Naive thymus-derived CD4-positive, alpha-beta T cell (primary cell): ENCODE data around the gene RGS19. TPM values are rescaled to one million over a fixed set of nuclear protein-coding genes. Genes with fewer than 3 reads are reported as not detected.

ENCODE experiments used
- ATAC-seq: fragments of 150-1000 bp; cut with Tn5 transposase; 2 replicates; pipeline ENCODE4 v1.10.0; 2021; ENCODE audit warnings: mild to moderate bottlenecking, moderate library complexity
- CTCF ChIA-PET: fragments of 350-600 bp; sonication (Branson Sonifier 250); formaldehyde crosslinking; loops from one replicate; lab custom pipeline; 2021; ENCODE audit warnings: antibody characterized with exemption; lab: Charles Lee
- POLR2A ChIA-PET: fragments of 350-600 bp; sonication (Branson Sonifier 250); formaldehyde crosslinking; loops from one replicate; lab custom pipeline; 2021; ENCODE audit warnings: antibody characterized with exemption, inconsistent platforms; lab: Charles Lee
- DNase-seq, 9 donors: peaks; one replicate each; pipeline versions ENCODE4 v3.0.0 to v3.0.0-alpha.2; 2020 to 2022; ENCODE audit warnings: mixed read lengths in 1 of 9
- H3K27ac ChIP-seq: one replicate; pipeline ENCODE4 v1.7.0; 2013; ENCODE audit warnings: mild to moderate bottlenecking, low read depth, low read length, moderate library complexity
- H3K27me3 ChIP-seq, 2 donors: one replicate each; pipeline ENCODE4 v1.7.0; 2013; ENCODE audit warnings: low read length in 2 of 2, mild to moderate bottlenecking in 2 of 2, moderate library complexity in 2 of 2; ENCODE audit not compliant: control insufficient read depth in 2 of 2, insufficient read depth in 2 of 2
- H3K36me3 ChIP-seq, 3 experiments: 1 replicate in 2 of 3; 2 replicates in 1 of 3; pipeline ENCODE4 v1.7.0; 2013; ENCODE audit warnings: low read length in 3 of 3, mild to moderate bottlenecking in 3 of 3, moderate library complexity in 1 of 3; ENCODE audit not compliant: insufficient read depth in 3 of 3, control insufficient read depth in 2 of 3
- H3K4me1 ChIP-seq, 2 donors: one replicate each; pipeline ENCODE4 v1.7.0; 2013; ENCODE audit warnings: low read length in 2 of 2, mild to moderate bottlenecking in 2 of 2, moderate library complexity in 1 of 2; ENCODE audit not compliant: control insufficient read depth in 2 of 2, insufficient read depth in 2 of 2
- H3K4me3 ChIP-seq: 2 replicates; pipeline ENCODE4 v1.7.0; 2013; ENCODE audit warnings: mild to moderate bottlenecking, low read length
- H3K9me3 ChIP-seq, 3 experiments: 1 replicate in 2 of 3; 2 replicates in 1 of 3; pipeline ENCODE4 v1.7.0; 2013; ENCODE audit warnings: low read length in 3 of 3; ENCODE audit not compliant: control insufficient read depth in 2 of 3
- H3K27ac Mint-ChIP-seq, 9 donors: one replicate each; pipeline ENCODE4 v1.8.0; 2020 to 2022; ENCODE audit warnings: mixed read lengths in 9 of 9, mild to moderate bottlenecking in 8 of 9, moderate library complexity in 5 of 9, inconsistent platforms in 2 of 9
- H3K27me3 Mint-ChIP-seq, 5 donors: one replicate each; pipeline ENCODE4 v1.8.0; 2021 to 2022; ENCODE audit warnings: mixed read lengths in 5 of 5, mild to moderate bottlenecking in 1 of 5
- H3K36me3 Mint-ChIP-seq, 5 donors: one replicate each; pipeline ENCODE4 v1.8.0; 2020 to 2022; ENCODE audit warnings: mixed read lengths in 5 of 5, mild to moderate bottlenecking in 3 of 5, inconsistent platforms in 1 of 5
- H3K4me1 Mint-ChIP-seq, 7 donors: one replicate each; pipeline ENCODE4 v1.8.0; 2020 to 2022; ENCODE audit warnings: mixed read lengths in 7 of 7, mild to moderate bottlenecking in 3 of 7, inconsistent platforms in 1 of 7
- H3K4me3 Mint-ChIP-seq, 10 donors: one replicate each; pipeline ENCODE4 v1.8.0; 2020 to 2022; ENCODE audit warnings: mild to moderate bottlenecking in 10 of 10, mixed read lengths in 10 of 10, moderate library complexity in 6 of 10, inconsistent platforms in 2 of 10
- H3K9me3 Mint-ChIP-seq, 11 donors: one replicate each; pipeline ENCODE4 v1.8.0; 2020 to 2022; ENCODE audit warnings: mixed read lengths in 11 of 11, mild to moderate bottlenecking in 4 of 11, inconsistent platforms in 1 of 11, moderate library complexity in 1 of 11
- intact Hi-C, 2 donors: fragments of 100-400 bp; cut with micrococcal nuclease; formaldehyde crosslinking; loops; one replicate each; pipeline ENCODE4 v1.15.1; 2023
- polyA plus RNA-seq, 2 donors: library from polyadenylated mRNA; unstranded; fragments of 300-500 nt; fragmentation: Illumina TruSeq; gene quantifications; one replicate each; pipeline ENCODE4 v1.2.3, GENCODE V29; 2021
- total RNA-seq, 6 experiments: library from RNA in 5 of 6; stranded (reverse) in 5 of 6; gene quantifications; 1 replicate in 5 of 6; 2 replicates in 1 of 6; pipeline ENCODE4 v1.2.3 and lab custom pipeline; 2021 to 2026

The RGS19 gene
- total and polyA plus RNA-seq, 7 experiments from 2014 or later: 21.8 to 93.4 (median 55.2) TPM

DNA sequence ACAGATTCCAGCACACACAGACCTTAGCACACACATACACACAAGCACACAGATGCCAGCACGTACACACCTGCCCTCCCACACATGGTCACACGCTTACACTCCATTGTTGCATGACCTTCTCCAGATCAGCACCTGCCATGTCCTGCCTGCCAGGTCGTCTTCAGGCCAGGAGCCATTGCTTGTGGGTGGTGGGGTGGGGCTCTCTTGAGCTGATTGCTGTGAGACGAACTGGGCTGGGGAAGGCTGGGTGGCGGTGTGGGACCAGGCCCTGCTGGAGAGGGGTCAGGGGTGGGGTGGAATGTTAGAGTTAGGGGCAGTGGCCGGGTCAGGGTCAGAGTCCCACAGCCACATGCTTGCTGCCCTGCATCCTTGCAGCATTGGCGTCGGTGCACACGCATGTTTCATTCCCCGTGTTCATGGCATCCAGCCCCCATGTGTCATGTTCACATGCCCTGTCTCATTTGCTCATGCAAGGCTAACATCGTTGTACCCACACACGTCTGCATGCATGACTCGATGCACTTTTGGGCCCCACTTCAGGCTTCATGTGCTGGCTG lies 34.6 kb upstream of the RGS19 start:
- no peak overlapping the region for H3K27ac ChIP-seq
- CTCF ChIA-PET: no interaction called here
- no peaks in the 10 kb centered on the region for H3K36me3 Mint-ChIP-seq
- no peaks in the 10 kb centered on the region for H3K27me3 ChIP-seq
- H3K4me3 Mint-ChIP-seq: no peak overlapping the region
- DNase-seq (peak in 1 of 9 donors; percentile 18), ATAC-seq (no peak)
- H3K27me3 Mint-ChIP-seq: peaks cover 0 to 2% (median 0%) of the 10 kb centered on the region in 5 donors
- no peak overlapping the region for H3K4me3 ChIP-seq
- intact Hi-C loops: no loop called here
- peaks cover 0 to 3% (median 0%) of the 10 kb centered on the region in 7 donors for H3K4me1 Mint-ChIP-seq
- no peaks in the 10 kb centered on the region for H3K9me3 ChIP-seq
- no peaks in the 10 kb centered on the region for H3K36me3 ChIP-seq
- no peaks in the 10 kb centered on the region for H3K4me1 ChIP-seq
- H3K27ac Mint-ChIP-seq: peak overlapping the region in 1 of 9 donors; percentile 27
- no peaks in the 10 kb centered on the region for H3K9me3 Mint-ChIP-seq
- POLR2A ChIA-PET: interaction anchor here (0.6 kb wide), 1 partner anchor 132 kb away, joined by 3 read pairs; no protein-coding TSS in a partner anchor

DNA sequence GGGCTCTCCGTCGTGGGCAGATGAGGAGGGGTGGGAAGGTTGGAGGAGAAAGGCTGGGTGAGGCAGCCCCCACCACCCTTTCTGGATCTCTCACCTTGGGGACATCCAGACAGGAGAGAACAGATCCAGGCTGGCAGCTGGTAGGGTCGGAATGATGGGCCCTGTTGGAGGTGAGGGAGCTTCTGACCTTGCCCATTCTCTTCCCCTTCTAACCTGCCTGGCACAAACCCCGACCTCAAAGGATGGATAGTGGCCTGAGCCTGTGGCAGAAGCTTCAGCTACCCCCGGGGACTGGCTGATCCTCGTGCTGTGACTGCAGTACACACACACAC lies 34.1 kb upstream of the RGS19 start:
- H3K4me1 ChIP-seq: no peaks in the 10 kb centered on the region
- ATAC-seq: no peak
- H3K9me3 ChIP-seq: no peaks in the 10 kb centered on the region
- peak overlapping the region in 1 of 9 donors; percentile 27 for H3K27ac Mint-ChIP-seq
- H3K36me3 Mint-ChIP-seq: no peaks in the 10 kb centered on the region
- H3K27ac ChIP-seq: no peak overlapping the region
- no peak overlapping the region for H3K4me3 ChIP-seq
- no peaks in the 10 kb centered on the region for H3K9me3 Mint-ChIP-seq
- no peak overlapping the region for H3K4me3 Mint-ChIP-seq
- H3K4me1 Mint-ChIP-seq: peaks cover 0 to 3% (median 0%) of the 10 kb centered on the region in 7 donors
- intact Hi-C loops: no loop called here
- H3K27me3 Mint-ChIP-seq: peaks cover 0 to 3% (median 0%) of the 10 kb centered on the region in 5 donors
- ChIA-PET CTCF (no interaction called here), POLR2A (interaction anchor here (0.6 kb wide), 1 partner anchor 131 kb away, joined by 3 read pairs; no protein-coding TSS in a partner anchor)
- no peak for DNase-seq
- no peaks in the 10 kb centered on the region for H3K36me3 ChIP-seq
- no peaks in the 10 kb centered on the region for H3K27me3 ChIP-seq

GRCh38 chr20:64112691-64113443 lies 33.5 kb upstream of the RGS19 start:
- no peaks in the 10 kb centered on the region for H3K9me3 Mint-ChIP-seq
- intact Hi-C loops: no loop called here
- H3K9me3 ChIP-seq: no peaks in the 10 kb centered on the region
- ChIA-PET POLR2A (no interaction called here), CTCF (no interaction called here)
- peak in 1 of 9 donors; percentile 16 for DNase-seq
- H3K36me3 ChIP-seq: no peaks in the 10 kb centered on the region
- H3K4me3 ChIP-seq: no peak overlapping the region
- H3K27ac Mint-ChIP-seq: no peak overlapping the region
- H3K4me1 ChIP-seq: no peaks in the 10 kb centered on the region
- no peaks in the 10 kb centered on the region for H3K27me3 ChIP-seq
- peaks cover 0 to 5% (median 0%) of the 10 kb centered on the region in 7 donors for H3K4me1 Mint-ChIP-seq
- ATAC-seq: no peak
- no peaks in the 10 kb centered on the region for H3K36me3 Mint-ChIP-seq
- no peak overlapping the region for H3K27ac ChIP-seq
- H3K4me3 Mint-ChIP-seq: no peak overlapping the region
- peaks cover 0 to 3% (median 0%) of the 10 kb centered on the region in 5 donors for H3K27me3 Mint-ChIP-seq

DNA sequence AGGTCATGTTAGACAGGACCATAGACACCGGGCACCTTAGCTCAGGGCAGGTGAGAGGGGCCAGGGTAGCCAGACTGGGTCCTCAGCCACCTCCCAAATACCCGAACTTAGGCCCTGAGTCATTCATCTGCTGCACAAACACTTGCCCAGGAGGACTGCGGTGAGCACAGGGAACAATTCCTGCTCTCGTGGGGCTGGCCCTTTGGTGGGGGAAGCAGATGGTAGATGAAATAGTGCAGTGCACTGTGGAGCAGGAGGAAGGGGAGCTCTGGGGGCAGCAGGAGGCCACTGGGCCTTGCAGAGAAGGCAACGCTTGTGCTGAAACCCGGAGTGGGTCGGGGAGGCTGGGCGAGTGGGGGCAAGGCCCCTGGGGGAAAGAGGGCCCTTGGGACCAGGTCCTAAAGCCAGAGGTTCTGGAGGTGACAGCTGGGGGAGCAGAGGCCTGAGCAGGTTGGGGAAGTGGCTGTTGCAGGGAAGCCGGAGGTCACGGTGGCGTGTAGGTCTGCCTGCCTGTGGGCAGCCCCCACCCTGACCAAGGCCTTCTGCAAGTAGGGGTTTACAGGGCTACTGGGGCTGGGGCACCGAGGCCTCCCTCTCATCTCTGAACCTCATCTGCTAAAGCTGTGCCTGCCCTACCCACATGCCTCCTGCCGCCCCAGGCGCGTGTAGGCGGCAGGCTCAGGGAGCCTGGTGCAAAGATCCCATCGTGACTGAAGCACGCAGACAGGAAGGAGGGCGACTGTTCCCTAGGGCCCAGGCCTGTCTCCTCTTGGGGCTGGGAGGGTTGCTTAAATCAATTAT lies 32.7 kb upstream of the RGS19 start:
- Mint-ChIP-seq H3K9me3 (no peaks in the 10 kb centered on the region), H3K4me3 (no peak overlapping the region), H3K27me3 (peaks cover 0 to 4% (median 0%) of the 10 kb centered on the region in 5 donors), H3K36me3 (no peaks in the 10 kb centered on the region), H3K27ac (no peak overlapping the region), H3K4me1 (peaks cover 0 to 8% (median 0%) of the 10 kb centered on the region in 7 donors)
- DNase-seq (peak in 2 of 9 donors; percentile 5 to 18), ATAC-seq (no peak)
- ChIA-PET POLR2A (no interaction called here), CTCF (no interaction called here)
- intact Hi-C loops: no loop called here
- H3K4me1 ChIP-seq: no peaks in the 10 kb centered on the region
- H3K36me3 ChIP-seq: no peaks in the 10 kb centered on the region
- H3K27me3 ChIP-seq: no peaks in the 10 kb centered on the region
- no peaks in the 10 kb centered on the region for H3K9me3 ChIP-seq
- H3K27ac ChIP-seq: no peak overlapping the region
- no peak overlapping the region for H3K4me3 ChIP-seq

DNA sequence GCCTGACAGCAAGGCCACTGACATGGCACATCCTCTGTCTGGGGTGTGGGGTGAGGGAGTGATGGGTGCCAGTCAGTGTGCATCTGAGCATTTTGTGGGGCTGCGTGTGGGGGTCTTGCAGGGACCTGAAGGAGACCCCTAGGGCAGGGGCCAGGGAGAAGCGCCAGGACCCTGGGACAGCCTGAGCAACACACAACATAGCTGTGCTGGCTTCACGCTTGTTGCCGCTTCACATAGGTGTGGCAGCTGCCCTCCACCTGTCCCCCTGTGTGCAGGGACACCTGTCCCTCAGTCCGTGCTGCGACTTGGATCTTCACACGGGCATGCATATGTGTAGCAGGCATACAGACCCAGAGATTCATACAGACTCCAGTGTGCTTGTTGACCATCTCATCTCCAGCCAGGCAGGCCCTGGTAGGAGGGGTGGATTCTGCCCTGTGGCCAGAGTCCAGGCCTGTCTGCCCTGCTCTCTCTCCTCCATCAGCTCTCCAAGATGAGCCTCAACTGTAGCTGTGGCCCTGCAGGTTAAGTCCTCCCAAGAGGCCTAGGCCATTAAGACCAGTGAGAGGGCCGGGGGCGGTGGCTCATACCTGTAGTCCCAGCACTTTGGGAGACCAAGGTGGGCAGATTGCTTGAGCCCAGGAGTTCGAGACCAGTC lies 31.2 kb upstream of the RGS19 start:
- CTCF ChIA-PET: no interaction called here
- ATAC-seq: no peak
- Mint-ChIP-seq H3K4me3 (no peak overlapping the region), H3K27me3 (peaks cover 0 to 4% (median 0%) of the 10 kb centered on the region in 5 donors), H3K36me3 (no peaks in the 10 kb centered on the region), H3K4me1 (peaks cover 0 to 8% (median 0%) of the 10 kb centered on the region in 7 donors), H3K9me3 (no peaks in the 10 kb centered on the region), H3K27ac (no peak overlapping the region)
- H3K4me1 ChIP-seq: no peaks in the 10 kb centered on the region
- no peaks in the 10 kb centered on the region for H3K27me3 ChIP-seq
- POLR2A ChIA-PET: interaction anchor here (0.6 to 0.7 kb wide), 2 partner anchors 9 to 21 kb away, joined by 3 read pairs; no protein-coding TSS in a partner anchor
- no peak overlapping the region for H3K4me3 ChIP-seq
- H3K36me3 ChIP-seq: no peaks in the 10 kb centered on the region
- H3K27ac ChIP-seq: no peak overlapping the region
- DNase-seq: peak in 2 of 9 donors; percentile 3 to 18
- intact Hi-C loops: no loop called here
- H3K9me3 ChIP-seq: no peaks in the 10 kb centered on the region

DNA sequence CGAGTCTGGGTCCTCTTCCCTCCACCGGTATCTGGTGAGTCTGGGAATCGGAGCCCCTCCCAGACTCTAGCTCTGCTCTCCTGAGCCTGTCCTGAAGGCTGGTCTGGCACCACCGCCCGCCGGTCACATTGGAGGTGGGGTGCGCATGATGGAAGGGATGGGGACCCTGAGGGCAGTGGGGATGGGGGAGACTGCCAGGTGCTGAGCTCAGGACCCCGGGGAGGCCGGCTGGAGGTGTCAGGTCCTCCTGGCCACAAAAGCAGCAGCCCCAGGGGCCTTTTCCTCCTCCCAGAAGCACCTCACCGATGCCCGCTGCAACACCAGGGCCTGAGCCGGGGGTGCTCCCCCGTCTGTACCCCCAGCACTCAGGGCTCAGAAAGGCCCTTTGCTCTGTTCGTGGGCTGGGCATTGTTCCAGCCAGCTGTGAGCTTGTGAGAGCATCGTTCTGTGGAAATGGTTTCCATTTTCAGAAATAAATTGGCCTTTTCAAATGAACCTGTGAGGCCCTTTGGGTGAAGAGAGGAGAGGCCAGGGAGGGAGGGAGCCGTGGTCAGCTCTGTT lies 30.6 kb upstream of the RGS19 start:
- ChIA-PET POLR2A (interaction anchor here (0.7 kb wide), 1 partner anchor 21 kb away, joined by 3 read pairs; no protein-coding TSS in a partner anchor), CTCF (no interaction called here)
- Mint-ChIP-seq H3K4me3 (no peak overlapping the region), H3K36me3 (no peaks in the 10 kb centered on the region), H3K27ac (no peak overlapping the region), H3K9me3 (no peaks in the 10 kb centered on the region), H3K4me1 (peaks cover 0 to 8% (median 0%) of the 10 kb centered on the region in 7 donors), H3K27me3 (peaks cover 0 to 4% (median 0%) of the 10 kb centered on the region in 5 donors)
- DNase-seq (peak in 2 of 9 donors; percentile 4 to 16), ATAC-seq (no peak)
- Histone ChIP-seq H3K27me3 (no peaks in the 10 kb centered on the region), H3K4me1 (no peaks in the 10 kb centered on the region), H3K4me3 (no peak overlapping the region), H3K27ac (no peak overlapping the region), H3K36me3 (no peaks in the 10 kb centered on the region), H3K9me3 (no peaks in the 10 kb centered on the region)
- intact Hi-C loops: no loop called here
